Measurements from ENCODE around the gene RASGRP1.

RASGRP1 gene

GRCh38 chr15:38506997-38507396, 57.6 kb downstream of the RASGRP1 start:
- Histone ChIP-seq H3K27ac (ENCODE audit: low read depth, low read length) (no peak overlapping the region), H3K4me3 (ENCODE audit: low read depth, low read length) (no peak overlapping the region)
- no CpG with 5 or more reads among the region's 4 CpGs for WGBS (ENCODE audit: extremely low coverage, insufficient coverage, insufficient read length)

DNA sequence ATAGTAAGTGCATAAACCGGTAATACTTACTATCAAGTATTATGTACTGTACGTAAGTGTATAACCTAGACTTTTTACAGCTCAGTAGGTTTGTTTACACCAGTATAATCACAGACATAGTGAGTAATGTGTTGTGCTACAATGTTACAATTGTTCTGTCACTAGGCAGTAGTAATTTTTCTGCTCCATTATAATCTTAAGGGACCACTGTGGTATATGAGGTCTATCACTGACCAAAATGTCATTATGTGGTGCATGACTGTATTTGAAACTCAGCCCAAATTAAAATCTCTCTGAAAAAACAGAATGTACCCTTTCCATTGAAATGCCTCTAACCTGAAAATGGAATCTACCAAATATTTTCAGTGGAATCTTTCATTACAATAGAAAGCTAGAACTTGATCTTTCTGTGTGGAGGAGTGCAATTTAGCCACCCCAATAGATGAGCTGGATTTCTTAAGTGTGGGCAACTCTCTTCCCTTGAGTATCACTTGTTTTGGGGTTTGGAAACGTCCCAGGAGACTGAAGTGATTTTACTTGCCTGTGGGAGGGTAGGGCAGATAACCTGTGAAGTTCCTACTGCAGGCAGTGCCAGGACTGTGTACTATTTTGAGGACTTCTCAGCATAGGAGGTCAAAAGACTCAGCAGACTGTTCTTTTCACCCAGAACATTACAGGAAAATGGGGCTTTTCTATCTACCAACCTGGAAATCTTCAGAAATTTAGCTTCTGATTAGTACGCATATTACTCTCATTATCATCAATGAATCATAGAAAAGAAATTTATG, 59.7 kb downstream of the RASGRP1 start:
- Histone ChIP-seq H3K79me2 (ENCODE audit: control insufficient read depth, insufficient read depth, low read length, poor library complexity) (no peaks in the 10 kb centered on the region), H2AFZ (ENCODE audit: insufficient read depth, low read length, poor library complexity) (no peak overlapping the region), H3K36me3 (ENCODE audit: control insufficient read depth in 1 of 2, insufficient read depth in 2 of 2, low read length in 2 of 2) (peaks cover 14 to 37% of the 10 kb centered on the region in 2 experiments), H3K4me2 (ENCODE audit: low read length) (no peak overlapping the region), H3K79me1 (ENCODE audit: low read length) (no peaks in the 10 kb centered on the region), H3K23ac (ENCODE audit: low read length) (no peak overlapping the region), H2AK5ac (ENCODE audit: low read length) (no peak overlapping the region), H3K4me1 (ENCODE audit: control insufficient read depth in 1 of 2, insufficient read depth in 2 of 2, low read length in 2 of 2) (no peaks in the 10 kb centered on the region), H3K14ac (ENCODE audit: low read length) (no peak overlapping the region), H3K9me3 (ENCODE audit: insufficient read depth, low read depth, low read length) (no peaks in the 10 kb centered on the region), H3K9ac (ENCODE audit: low read length) (no peak overlapping the region), H2BK120ac (ENCODE audit: insufficient read depth, low read length, poor library complexity) (no peak overlapping the region), H3K27ac (ENCODE audit: low read depth, low read length) (no peak overlapping the region), H3K18ac (ENCODE audit: low read length) (no peak overlapping the region), H4K8ac (ENCODE audit: low read depth, low read length) (no peak overlapping the region), H4K12ac (ENCODE audit: low read depth, low read length) (no peak overlapping the region), H3K27me3 (ENCODE audit: insufficient read depth, low read length) (no peaks in the 10 kb centered on the region), H3K4me3 (ENCODE audit: low read depth, low read length) (no peak overlapping the region), H4K91ac (ENCODE audit: low read depth, low read length) (no peak overlapping the region), H2BK5ac (ENCODE audit: low read depth, low read length, poor library complexity) (no peak overlapping the region), H2BK12ac (ENCODE audit: low read length) (no peak overlapping the region), H3K4ac (ENCODE audit: low read depth, low read length) (no peak overlapping the region)
- WGBS (ENCODE audit: extremely low coverage, insufficient coverage, insufficient read length) = no CpG with 5 or more reads among the region's 4 CpGs
- DNase-seq = no peak

More at GRCh38 chr15:38506997-38507396, 57.6 kb downstream of the RASGRP1 start:
- H2AFZ ChIP-seq (ENCODE audit: insufficient read depth, low read length, poor library complexity) = no peak overlapping the region
- H4K91ac ChIP-seq (ENCODE audit: low read depth, low read length) = no peak overlapping the region
- no peak overlapping the region for H2BK120ac ChIP-seq (ENCODE audit: insufficient read depth, low read length, poor library complexity)
- H3K23ac ChIP-seq (ENCODE audit: low read length) = no peak overlapping the region
- H4K12ac ChIP-seq (ENCODE audit: low read depth, low read length) = no peak overlapping the region
- H3K4ac ChIP-seq (ENCODE audit: low read depth, low read length) = no peak overlapping the region
- no peaks in the 10 kb centered on the region for H3K4me1 ChIP-seq (ENCODE audit: control insufficient read depth in 1 of 2, insufficient read depth in 2 of 2, low read length in 2 of 2)
- H3K79me2 ChIP-seq (ENCODE audit: control insufficient read depth, insufficient read depth, low read length, poor library complexity) = no peaks in the 10 kb centered on the region
- H2AK5ac ChIP-seq (ENCODE audit: low read length) = no peak overlapping the region
- no peaks in the 10 kb centered on the region for H3K9me3 ChIP-seq (ENCODE audit: insufficient read depth, low read depth, low read length)
- H3K79me1 ChIP-seq (ENCODE audit: low read length) = no peaks in the 10 kb centered on the region
- no peak overlapping the region for H3K14ac ChIP-seq (ENCODE audit: low read length)
- H3K27me3 ChIP-seq (ENCODE audit: insufficient read depth, low read length) = no peaks in the 10 kb centered on the region
- H2BK5ac ChIP-seq (ENCODE audit: low read depth, low read length, poor library complexity) = no peak overlapping the region
- no peak overlapping the region for H2BK12ac ChIP-seq (ENCODE audit: low read length)
- no peak for DNase-seq
- no peak overlapping the region for H4K8ac ChIP-seq (ENCODE audit: low read depth, low read length)
- no peak overlapping the region for H3K18ac ChIP-seq (ENCODE audit: low read length)
- H3K36me3 ChIP-seq (ENCODE audit: control insufficient read depth in 1 of 2, insufficient read depth in 2 of 2, low read length in 2 of 2) = peaks cover 12 to 39% of the 10 kb centered on the region in 2 experiments
- no peak overlapping the region for H3K9ac ChIP-seq (ENCODE audit: low read length)
- no peak overlapping the region for H3K4me2 ChIP-seq (ENCODE audit: low read length)

- no peak overlapping the region for H3K9ac ChIP-seq (ENCODE audit: low read length)
- no peak overlapping the region for H2AFZ ChIP-seq (ENCODE audit: insufficient read depth, low read length, poor library complexity)
- H3K27me3 ChIP-seq (ENCODE audit: insufficient read depth, low read length) = no peaks in the 10 kb centered on the region
- no peak overlapping the region for H4K12ac ChIP-seq (ENCODE audit: low read depth, low read length)
- no peak overlapping the region for H3K14ac ChIP-seq (ENCODE audit: low read length)
- no peaks in the 10 kb centered on the region for H3K4me1 ChIP-seq (ENCODE audit: control insufficient read depth in 1 of 2, insufficient read depth in 2 of 2, low read length in 2 of 2)
- no peak overlapping the region for H3K4me2 ChIP-seq (ENCODE audit: low read length)
- no peak overlapping the region for H4K8ac ChIP-seq (ENCODE audit: low read depth, low read length)
- no peaks in the 10 kb centered on the region for H3K79me1 ChIP-seq (ENCODE audit: low read length)
- no peak overlapping the region for H3K4ac ChIP-seq (ENCODE audit: low read depth, low read length)
- H3K36me3 ChIP-seq (ENCODE audit: control insufficient read depth in 1 of 2, insufficient read depth in 2 of 2, low read length in 2 of 2) = peaks cover 17 to 45% of the 10 kb centered on the region in 2 experiments
- no peaks in the 10 kb centered on the region for H3K9me3 ChIP-seq (ENCODE audit: insufficient read depth, low read depth, low read length)
- no peak overlapping the region for H3K4me3 ChIP-seq (ENCODE audit: low read depth, low read length)
- no CpG with 5 or more reads among the region's 2 CpGs for WGBS (ENCODE audit: extremely low coverage, insufficient coverage, insufficient read length)
- no peak overlapping the region for H2BK12ac ChIP-seq (ENCODE audit: low read length)
- no peak overlapping the region for H3K23ac ChIP-seq (ENCODE audit: low read length)
- no peaks in the 10 kb centered on the region for H3K79me2 ChIP-seq (ENCODE audit: control insufficient read depth, insufficient read depth, low read length, poor library complexity)
- H4K91ac ChIP-seq (ENCODE audit: low read depth, low read length) = no peak overlapping the region
- H3K18ac ChIP-seq (ENCODE audit: low read length) = no peak overlapping the region
- H2BK5ac ChIP-seq (ENCODE audit: low read depth, low read length, poor library complexity) = no peak overlapping the region
- DNase-seq = no peak
- H2AK5ac ChIP-seq (ENCODE audit: low read length) = no peak overlapping the region
- no peak overlapping the region for H3K27ac ChIP-seq (ENCODE audit: low read depth, low read length)
- no peak overlapping the region for H2BK120ac ChIP-seq (ENCODE audit: insufficient read depth, low read length, poor library complexity)
Observed at GRCh38 chr15:38503496-38503895, 61.1 kb downstream of the RASGRP1 start.

DNA sequence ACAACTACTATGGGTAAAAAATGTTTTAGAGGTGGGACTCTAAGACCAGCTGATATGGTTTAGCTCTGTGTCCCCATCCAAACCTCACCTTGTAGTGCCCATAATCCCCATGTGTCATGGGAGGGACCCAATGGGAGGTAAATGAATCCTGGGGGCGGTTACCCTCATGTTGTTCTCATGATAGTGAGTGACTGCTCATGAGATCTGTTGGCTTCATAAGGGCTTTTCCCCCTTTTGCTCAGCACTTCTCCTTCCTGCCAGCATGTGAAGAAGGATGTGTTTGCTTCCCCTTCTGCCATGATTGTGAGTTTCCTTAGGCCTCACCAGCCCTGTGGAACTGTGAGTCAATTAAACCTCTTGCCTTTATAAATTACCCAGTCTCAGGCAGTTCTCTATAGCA, 65.0 kb downstream of the RASGRP1 start:
- no peak overlapping the region for H3K14ac ChIP-seq (ENCODE audit: low read length)
- peaks cover 9 to 41% of the 10 kb centered on the region in 2 experiments for H3K36me3 ChIP-seq (ENCODE audit: control insufficient read depth in 1 of 2, insufficient read depth in 2 of 2, low read length in 2 of 2)
- no peaks in the 10 kb centered on the region for H3K9me3 ChIP-seq (ENCODE audit: insufficient read depth, low read depth, low read length)
- no peak overlapping the region for H3K9ac ChIP-seq (ENCODE audit: low read length)
- no CpG with 5 or more reads among the region's 1 CpG for WGBS (ENCODE audit: extremely low coverage, insufficient coverage, insufficient read length)
- no peak overlapping the region for H4K12ac ChIP-seq (ENCODE audit: low read depth, low read length)
- no peaks in the 10 kb centered on the region for H3K79me1 ChIP-seq (ENCODE audit: low read length)
- no peaks in the 10 kb centered on the region for H3K79me2 ChIP-seq (ENCODE audit: control insufficient read depth, insufficient read depth, low read length, poor library complexity)
- no peak for DNase-seq
- H4K91ac ChIP-seq (ENCODE audit: low read depth, low read length) = no peak overlapping the region
- no peak overlapping the region for H2BK12ac ChIP-seq (ENCODE audit: low read length)
- H3K23ac ChIP-seq (ENCODE audit: low read length) = no peak overlapping the region
- no peak overlapping the region for H3K4me2 ChIP-seq (ENCODE audit: low read length)
- no peak overlapping the region for H2AFZ ChIP-seq (ENCODE audit: insufficient read depth, low read length, poor library complexity)
- no peak overlapping the region for H4K8ac ChIP-seq (ENCODE audit: low read depth, low read length)
- no peak overlapping the region for H3K4ac ChIP-seq (ENCODE audit: low read depth, low read length)
- no peak overlapping the region for H3K4me3 ChIP-seq (ENCODE audit: low read depth, low read length)
- no peak overlapping the region for H2BK5ac ChIP-seq (ENCODE audit: low read depth, low read length, poor library complexity)
- H3K4me1 ChIP-seq (ENCODE audit: control insufficient read depth in 1 of 2, insufficient read depth in 2 of 2, low read length in 2 of 2) = no peaks in the 10 kb centered on the region
- H3K27ac ChIP-seq (ENCODE audit: low read depth, low read length) = no peak overlapping the region
- no peak overlapping the region for H2BK120ac ChIP-seq (ENCODE audit: insufficient read depth, low read length, poor library complexity)
- H3K27me3 ChIP-seq (ENCODE audit: insufficient read depth, low read length) = no peaks in the 10 kb centered on the region
- H3K18ac ChIP-seq (ENCODE audit: low read length) = no peak overlapping the region
- no peak overlapping the region for H2AK5ac ChIP-seq (ENCODE audit: low read length)
